ENCODE results near the gene MIEF1.
A peak's percentile ranks its signal among the peaks of the same experiment; 100 is the strongest.

MIEF1 gene

DNA sequence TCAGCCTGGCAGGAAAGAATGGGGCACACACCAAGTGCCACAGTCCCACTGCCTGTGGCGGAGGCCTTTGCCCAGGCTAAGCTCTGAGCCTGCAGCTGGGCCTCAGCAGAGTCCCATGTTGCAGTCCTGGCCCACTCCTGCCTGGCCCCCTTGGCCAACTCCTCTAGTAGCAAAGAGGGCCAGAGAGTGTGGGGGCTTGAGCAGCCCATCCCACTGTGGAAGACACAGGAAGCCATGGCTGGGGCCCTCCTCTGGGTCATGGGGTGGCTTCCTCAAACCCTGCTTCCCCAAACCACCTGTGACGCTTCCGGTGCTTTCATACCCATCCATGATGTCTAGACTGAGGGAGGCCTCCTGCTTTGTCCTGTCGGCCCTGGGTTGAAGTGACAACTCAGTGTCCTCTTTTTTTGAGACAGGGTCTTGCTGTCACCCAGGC is 24.7 kb downstream of the MIEF1 start:
- DNase-seq (ENCODE audit: low read depth) = no peak
- TF ChIP-seq, protein P1, sequence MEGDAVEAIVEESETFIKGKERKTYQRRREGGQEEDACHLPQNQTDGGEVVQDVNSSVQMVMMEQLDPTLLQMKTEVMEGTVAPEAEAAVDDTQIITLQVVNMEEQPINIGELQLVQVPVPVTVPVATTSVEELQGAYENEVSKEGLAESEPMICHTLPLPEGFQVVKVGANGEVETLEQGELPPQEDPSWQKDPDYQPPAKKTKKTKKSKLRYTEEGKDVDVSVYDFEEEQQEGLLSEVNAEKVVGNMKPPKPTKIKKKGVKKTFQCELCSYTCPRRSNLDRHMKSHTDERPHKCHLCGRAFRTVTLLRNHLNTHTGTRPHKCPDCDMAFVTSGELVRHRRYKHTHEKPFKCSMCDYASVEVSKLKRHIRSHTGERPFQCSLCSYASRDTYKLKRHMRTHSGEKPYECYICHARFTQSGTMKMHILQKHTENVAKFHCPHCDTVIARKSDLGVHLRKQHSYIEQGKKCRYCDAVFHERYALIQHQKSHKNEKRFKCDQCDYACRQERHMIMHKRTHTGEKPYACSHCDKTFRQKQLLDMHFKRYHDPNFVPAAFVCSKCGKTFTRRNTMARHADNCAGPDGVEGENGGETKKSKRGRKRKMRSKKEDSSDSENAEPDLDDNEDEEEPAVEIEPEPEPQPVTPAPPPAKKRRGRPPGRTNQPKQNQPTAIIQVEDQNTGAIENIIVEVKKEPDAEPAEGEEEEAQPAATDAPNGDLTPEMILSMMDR (conservative IDR thresholded peaks at IDR 0.05; ENCODE audit: low read length) = no peak
- H3K4me3 ChIP-seq (ENCODE audit: low read length) = no peak overlapping the region

DNA sequence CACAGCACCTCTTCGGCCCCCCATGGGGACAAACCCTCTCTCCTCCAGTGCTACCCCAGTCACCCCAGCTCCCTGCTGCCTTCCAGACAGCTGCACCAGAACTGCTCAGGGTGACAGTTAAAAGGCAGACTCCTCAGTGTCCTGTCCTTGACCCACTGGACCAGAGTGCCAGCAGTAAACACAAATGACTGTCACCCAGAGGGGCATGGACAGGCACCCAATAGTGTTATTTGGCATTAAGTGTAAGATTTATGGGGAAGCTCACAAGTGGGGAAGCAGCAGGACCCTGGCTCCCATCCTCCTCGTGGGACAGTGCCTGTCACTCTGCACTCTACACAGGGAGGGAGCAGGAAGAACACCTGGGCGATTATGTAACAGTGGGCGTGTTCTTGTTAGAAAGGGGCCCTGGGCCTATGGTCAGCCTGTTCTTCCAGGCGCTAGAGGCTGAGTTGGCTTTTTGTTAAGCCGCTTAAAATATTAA is 25.4 kb downstream of the MIEF1 start:
- DNase-seq (ENCODE audit: low read depth) = no peak
- no peak overlapping the region for H3K4me3 ChIP-seq (ENCODE audit: low read length)
- TF ChIP-seq, protein P1 (conservative IDR thresholded peaks at IDR 0.05; ENCODE audit: low read length) = no peak

DNA sequence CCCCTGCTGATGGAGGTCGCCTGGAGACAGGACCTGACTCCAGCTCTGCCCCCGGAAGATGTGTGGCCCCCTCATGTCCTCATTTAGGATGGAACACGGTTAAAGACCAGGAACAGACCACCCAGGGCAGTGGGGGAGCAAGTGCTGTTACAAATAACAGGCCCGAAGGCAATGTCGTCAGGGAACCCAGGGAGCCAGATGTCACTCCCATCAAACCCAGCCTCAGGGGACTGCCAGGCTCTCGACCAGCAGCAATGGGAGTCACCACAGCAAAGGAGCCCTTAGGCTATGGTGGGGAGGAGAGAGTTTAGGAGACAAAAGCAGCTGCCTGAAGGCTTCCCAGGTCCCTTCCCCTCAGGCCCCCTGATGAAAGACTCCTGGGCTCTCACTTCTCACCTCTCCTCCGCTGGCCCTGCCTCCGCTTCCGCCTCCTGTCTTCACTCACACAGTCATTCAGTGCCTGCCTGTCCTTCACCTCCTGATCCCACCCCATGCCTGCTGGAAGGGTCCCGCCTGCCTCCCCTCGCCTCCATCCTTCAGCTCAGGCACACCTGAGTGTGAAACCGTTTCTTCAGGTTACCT is 26.1 kb downstream of the MIEF1 start:
- H3K4me3 ChIP-seq (ENCODE audit: low read length) = no peak overlapping the region
- DNase-seq (ENCODE audit: low read depth) = no peak
- TF ChIP-seq, protein P1 (conservative IDR thresholded peaks at IDR 0.05; ENCODE audit: low read length) = no peak

DNA sequence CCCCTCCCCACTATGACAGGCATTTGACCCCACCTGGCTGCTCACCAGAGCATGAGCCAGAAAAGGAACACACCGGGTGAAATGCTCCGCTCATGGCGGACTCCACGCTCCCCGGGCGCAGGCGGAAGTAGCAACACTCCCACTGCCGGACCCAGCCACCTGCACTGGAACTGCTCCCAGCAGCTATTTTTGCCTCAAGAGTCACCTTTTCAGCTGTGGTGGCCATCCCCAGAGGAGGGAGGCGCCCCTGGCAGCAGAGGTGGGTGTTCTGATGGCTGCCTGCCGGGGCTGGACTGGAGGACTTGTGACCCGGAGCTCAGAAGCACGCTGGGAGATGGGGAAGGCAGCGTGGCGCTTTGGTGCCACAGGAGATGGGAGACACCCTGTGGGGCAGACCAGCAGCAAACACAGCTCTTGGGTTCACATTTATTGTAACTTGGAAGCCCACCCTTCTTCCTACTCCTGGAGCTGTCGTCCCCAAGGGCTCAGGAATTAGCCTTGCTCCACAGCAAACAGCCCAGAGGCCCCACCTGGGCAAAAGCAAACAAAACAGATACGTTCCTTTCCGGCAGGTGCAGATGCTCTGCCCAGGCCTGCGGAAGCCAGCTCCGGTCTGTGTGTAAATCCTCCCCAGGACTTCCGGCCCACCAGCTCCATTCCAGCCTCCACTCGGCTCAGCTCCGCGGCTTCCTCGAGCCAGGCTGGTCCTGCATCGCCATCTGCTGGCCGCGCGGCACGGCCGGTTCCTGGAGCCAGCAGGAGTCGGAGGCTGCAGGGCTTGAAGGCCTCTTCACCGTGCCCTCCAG is 26.8 kb downstream of the MIEF1 start:
- H3K4me3 ChIP-seq (ENCODE audit: low read length) = peak overlapping the region; percentile 24
- TF ChIP-seq, protein P1 (conservative IDR thresholded peaks at IDR 0.05; ENCODE audit: low read length) = peak; percentile 90
- DNase-seq (ENCODE audit: low read depth) = peak; percentile 91

DNA sequence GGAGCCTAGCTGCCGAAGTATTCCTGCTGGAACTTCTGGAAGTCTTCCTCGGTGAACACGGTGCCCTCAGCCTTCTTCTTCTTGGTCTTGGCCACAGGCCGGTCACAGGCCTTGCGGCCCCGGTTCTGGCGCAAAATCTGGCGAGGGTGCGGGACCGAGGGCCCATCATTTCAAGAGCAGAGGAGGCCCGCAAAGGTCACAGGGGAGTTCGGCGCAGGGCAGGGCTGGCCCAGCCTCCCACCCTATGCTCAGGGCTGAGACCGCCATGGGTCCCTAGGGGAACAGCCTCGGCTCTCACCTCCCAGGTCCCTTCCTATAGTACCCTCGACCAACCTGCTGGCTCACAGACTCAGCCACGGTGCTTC is 27.4 kb downstream of the MIEF1 start:
- TF ChIP-seq, protein P1 (conservative IDR thresholded peaks at IDR 0.05; ENCODE audit: low read length) = no peak
- peak overlapping the region; percentile 7; the same call in 1 of the 2 replicates for H3K4me3 ChIP-seq (ENCODE audit: low read length)
- DNase-seq (ENCODE audit: low read depth) = no peak

DNA sequence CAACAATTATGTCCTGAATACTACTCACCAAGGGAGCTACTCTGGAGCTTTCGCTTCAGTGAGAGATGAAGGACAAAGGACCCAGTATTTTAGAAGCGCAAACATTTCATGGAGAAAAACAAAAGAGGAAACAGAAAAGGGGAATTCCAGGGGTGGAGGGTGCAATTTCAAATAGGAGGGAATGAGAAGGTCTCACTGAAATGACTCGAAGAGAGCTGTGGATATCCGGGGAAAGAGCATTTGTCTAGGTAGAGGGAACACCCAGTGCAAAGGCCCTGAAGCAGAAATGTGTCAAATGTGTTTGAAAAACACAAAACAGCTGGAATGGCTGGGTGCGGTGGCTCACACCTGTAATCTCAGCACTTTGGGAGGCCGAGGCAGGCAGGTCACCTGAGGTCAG is 28.0 kb downstream of the MIEF1 start:
- TF ChIP-seq, protein P1 (conservative IDR thresholded peaks at IDR 0.05; ENCODE audit: low read length) = no peak

More for the DNA sequence above, 28.0 kb downstream of the MIEF1 start:
- no peak for DNase-seq (ENCODE audit: low read depth)
- no peak overlapping the region for H3K4me3 ChIP-seq (ENCODE audit: low read length)
